Stomach (tissue), 9 donors: ENCODE data around the gene TBCEL. TPM values are rescaled to one million over a fixed set of nuclear protein-coding genes. Genes with fewer than 3 reads are reported as not detected.

Source experiments
- DNase-seq, 2 donors: peaks; one replicate each; pipeline versions ENCODE4 v3.0.0 to v3.0.0-alpha.2; 2013 to 2019
- H3K27ac ChIP-seq, 5 donors: fragments of 200-600 bp in 4 of 5; sonication (generic) in 4 of 5; one replicate each; pipeline ENCODE4 v1.5.1; 2013 to 2019; ENCODE audit warnings: mild to moderate bottlenecking in 1 of 5, moderate library complexity in 1 of 5
- H3K27me3 ChIP-seq, 3 donors: fragments of 200-600 bp; sonication (generic); one replicate each; pipeline ENCODE4 v1.5.1; 2017 to 2019; ENCODE audit warnings: mixed run types in 1 of 3
- H3K36me3 ChIP-seq, 4 donors: fragments of 200-600 bp; sonication (generic); 1 replicate in 3 of 4; 2 replicates in 1 of 4; pipeline ENCODE4 v1.5.1; 2016 to 2019
- H3K4me1 ChIP-seq, 4 donors: fragments of 200-600 bp; sonication (generic); one replicate each; pipeline ENCODE4 v1.5.1; 2016 to 2019
- H3K4me3 ChIP-seq, 4 donors: fragments of 200-600 bp; sonication (generic) in 3 of 4; one replicate each; pipeline ENCODE4 v1.5.1; 2016 to 2019; ENCODE audit warnings: mild to moderate bottlenecking in 1 of 4
- H3K9me3 ChIP-seq, 4 donors: fragments of 200-600 bp; sonication (generic); one replicate each; pipeline ENCODE4 v1.5.1; 2016 to 2019
- CTCF ChIP-seq, 7 experiments: fragments of 450-650 bp in 4 of 7; fragments of 200-600 bp in 3 of 7; sonication (generic) in 3 of 7; IDR thresholded peaks; one replicate each; pipeline ENCODE4 v1.5.1; 2016 to 2019; ENCODE audit warnings: antibody characterized with exemption in 7 of 7, control low read depth in 2 of 7, mild to moderate bottlenecking in 1 of 7
- EP300 ChIP-seq: sonication (generic); formaldehyde crosslinking; IDR thresholded peaks from one replicate; pipeline ENCODE4 v1.6.1; 2017; ENCODE audit warnings: antibody characterized with exemption
- POLR2A ChIP-seq, 4 donors: fragments of 450-650 bp; IDR thresholded peaks; one replicate each; pipeline ENCODE4 v1.6.1; 2016; ENCODE audit warnings: antibody characterized with exemption in 4 of 4, control low read depth in 2 of 4, mild to moderate bottlenecking in 1 of 4, moderate library complexity in 1 of 4
- POLR2AphosphoS5 ChIP-seq, 3 donors: sonication (generic); formaldehyde crosslinking; IDR thresholded peaks; one replicate each; pipeline ENCODE4 v1.6.1; 2016; ENCODE audit warnings: antibody characterized with exemption in 3 of 3
- WGBS, 5 donors: extraction: QIAGEN DNeasy Blood & Tissue Kit in 3 of 5; methylation state at CpG; one replicate each; pipeline versions ENCODE4 v1.1.5 to v1.1.7; 2013 to 2018; 5-methylcytosine and 5-hydroxymethylcytosine counted together
- intact Hi-C: fragments of 100-400 bp; cut with DNase I; formaldehyde crosslinking; loops from one replicate; pipeline ENCODE4 v1.15.1; 2023; ENCODE audit warnings: low total_unique reads
- polyA plus RNA-seq, 3 donors: library from polyadenylated mRNA; stranded (reverse); fragments of 200-250 nt; gene quantifications; one replicate each; pipeline ENCODE4 v1.2.3, GENCODE V29; 2013
- total RNA-seq, 5 donors: library from RNA; depleted of rRNA; stranded (reverse); fragments of >200 nt; gene quantifications; one replicate each; pipeline versions ENCODE4 v1.1.0 to v1.2.3, GENCODE V29; 2014 to 2016
- donor health status: healthy with polysubstance abuse.
- donor health status: Bipolar disorder and iron deficiency.
- donor health status: healthy.

The TBCEL gene
- total and polyA plus RNA-seq, 8 donors: 3.2 to 55.1 (median 8.1) TPM

GRCh38 chr11:120998581-120998980 is 25.3 kb upstream of the TBCEL start:
- no peak for TF ChIP-seq POLR2AphosphoS5 (IDR thresholded peaks at IDR 0.05)
- TF ChIP-seq POLR2A (IDR thresholded peaks at IDR 0.05): no peak
- no peak for TF ChIP-seq CTCF (IDR thresholded peaks at IDR 0.05)
- no peak for TF ChIP-seq EP300
- Histone ChIP-seq H3K4me3 (no peak overlapping the region), H3K27me3 (no peaks in the 10 kb centered on the region), H3K4me1 (no peaks in the 10 kb centered on the region), H3K36me3 (no peaks in the 10 kb centered on the region), H3K9me3 (no peaks in the 10 kb centered on the region), H3K27ac (no peak overlapping the region)
- intact Hi-C loops: no loop called here
- WGBS, 5 donors: 96 to 100% (median 98%) methylated on average over 1 of the region's 1 CpG
- no peak for DNase-seq

- intact Hi-C loops: no loop called here
- no peak for DNase-seq
- no peak overlapping the region for H3K27ac ChIP-seq
- TF ChIP-seq POLR2A (IDR thresholded peaks at IDR 0.05) (no peak), POLR2AphosphoS5 (IDR thresholded peaks at IDR 0.05) (no peak)
- H3K36me3 ChIP-seq: no peaks in the 10 kb centered on the region
- no peaks in the 10 kb centered on the region for H3K4me1 ChIP-seq
- H3K4me3 ChIP-seq: no peak overlapping the region
- H3K27me3 ChIP-seq: no peaks in the 10 kb centered on the region
- no peaks in the 10 kb centered on the region for H3K9me3 ChIP-seq
- WGBS, 5 donors: 48 to 62% (median 56%) methylated on average over 4 of the region's 4 CpGs
Observed at GRCh38 chr11:121004206-121004840, 19.6 kb upstream of the TBCEL start.

GRCh38 chr11:121006922-121007321 is 17.0 kb upstream of the TBCEL start:
- no peak for DNase-seq
- H3K36me3 ChIP-seq: no peaks in the 10 kb centered on the region
- no peak overlapping the region for H3K4me3 ChIP-seq
- no peaks in the 10 kb centered on the region for H3K27me3 ChIP-seq
- no peak overlapping the region for H3K27ac ChIP-seq
- H3K4me1 ChIP-seq: no peaks in the 10 kb centered on the region
- TF ChIP-seq CTCF (IDR thresholded peaks at IDR 0.05): no peak
- no peak for TF ChIP-seq POLR2A (IDR thresholded peaks at IDR 0.05)
- TF ChIP-seq EP300: no peak
- no peak for TF ChIP-seq POLR2AphosphoS5 (IDR thresholded peaks at IDR 0.05)
- intact Hi-C loops: no loop called here
- no peaks in the 10 kb centered on the region for H3K9me3 ChIP-seq
- 62 to 85% (median 77%) methylated on average over 1 of the region's 1 CpG for WGBS, 5 donors

- DNase-seq: no peak
- no peak for TF ChIP-seq CTCF (IDR thresholded peaks at IDR 0.05)
- no peak for TF ChIP-seq POLR2A (IDR thresholded peaks at IDR 0.05)
- TF ChIP-seq POLR2AphosphoS5 (IDR thresholded peaks at IDR 0.05): no peak
- no peak for TF ChIP-seq EP300
- intact Hi-C loops: no loop called here
- Histone ChIP-seq H3K27ac (no peak overlapping the region), H3K27me3 (no peaks in the 10 kb centered on the region), H3K4me1 (no peaks in the 10 kb centered on the region), H3K9me3 (no peaks in the 10 kb centered on the region), H3K36me3 (no peaks in the 10 kb centered on the region), H3K4me3 (no peak overlapping the region)
Observed at GRCh38 chr11:121008551-121008950, 15.4 kb upstream of the TBCEL start.

GRCh38 chr11:121012091-121012490 is 11.8 kb upstream of the TBCEL start:
- no peak for TF ChIP-seq POLR2A (IDR thresholded peaks at IDR 0.05)
- TF ChIP-seq EP300: no peak
- no peak for TF ChIP-seq POLR2AphosphoS5 (IDR thresholded peaks at IDR 0.05)
- TF ChIP-seq CTCF (IDR thresholded peaks at IDR 0.05): no peak
- intact Hi-C loops: no loop called here
- Histone ChIP-seq H3K27me3 (no peaks in the 10 kb centered on the region), H3K4me3 (no peak overlapping the region), H3K4me1 (no peaks in the 10 kb centered on the region), H3K27ac (no peak overlapping the region), H3K36me3 (no peaks in the 10 kb centered on the region), H3K9me3 (no peaks in the 10 kb centered on the region)
- DNase-seq: no peak
- WGBS, 5 donors: 79 to 91% (median 88%) methylated on average over 1 of the region's 1 CpG
